ENCODE data around the gene BCAS3. TPM values are rescaled to one million over a fixed set of nuclear protein-coding genes. Genes with fewer than 3 reads are reported as not detected.
A peak's percentile ranks its signal among the peaks of the same experiment; 100 is the strongest.

BCAS3 gene
- polyA plus RNA-seq, 3 donors, result 10.3 to 19.1 (median 14.7) TPM

DNA sequence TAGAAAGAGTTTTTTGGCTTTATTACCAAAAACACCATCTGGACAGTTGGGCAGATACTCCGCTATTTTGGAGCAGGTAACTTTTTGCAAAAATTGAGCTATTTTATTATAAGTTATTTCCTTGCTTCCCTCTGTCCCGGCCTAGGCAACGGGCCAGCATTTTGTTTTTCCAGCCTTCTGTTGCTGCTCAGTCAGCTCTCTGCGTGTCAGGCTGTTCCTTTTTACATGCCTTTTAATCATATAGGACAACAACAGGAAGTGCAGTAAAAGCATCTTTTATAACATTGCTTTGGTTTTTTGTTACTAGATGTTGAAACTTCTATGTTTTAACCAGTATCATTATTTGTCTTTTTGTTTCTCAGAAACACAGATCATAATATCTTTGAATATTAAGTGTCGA lies 47.3 kb upstream of the BCAS3 start:
- Mint-ChIP-seq H3K4me3 (no peak overlapping the region), H3K27ac (no peak overlapping the region), H3K4me1 (no peaks in the 10 kb centered on the region), H3K9me3 (peaks cover 0 to 1% (median 0%) of the 10 kb centered on the region in 7 donors), H3K36me3 (peaks cover 33 to 76% of the 10 kb centered on the region in 2 donors), H3K27me3 (ENCODE audit: low read depth in 3 of 3) (no peaks in the 10 kb centered on the region)
- peaks cover 43 to 76% of the 10 kb centered on the region in 2 donors for H3K36me3 ChIP-seq (replicated peaks in 1 of 2; ENCODE audit: control insufficient read depth in 1 of 2, insufficient read depth in 2 of 2, low read length in 2 of 2)
- peaks cover 74% of the 10 kb centered on the region for H3K79me2 ChIP-seq (ENCODE audit: insufficient read depth, low read length)
- no peak overlapping the region for H3K27ac ChIP-seq (ENCODE audit: low read depth in 1 of 2, low read length in 2 of 2)
- H3K9ac ChIP-seq (ENCODE audit: insufficient read depth, low read length, poor library complexity, severe bottlenecking), result no peak overlapping the region
- H3K27me3 ChIP-seq (ENCODE audit: control insufficient read depth in 2 of 2, insufficient read depth in 2 of 2, low read length in 2 of 2), result no peaks in the 10 kb centered on the region
- no peaks in the 10 kb centered on the region for H3K9me3 ChIP-seq (replicated peaks in 1 of 2; ENCODE audit: control insufficient read depth in 1 of 2, insufficient read depth in 1 of 2, low read length in 2 of 2)
- DNase-seq, result no peak
- no peak for TF ChIP-seq CTCF (IDR thresholded peaks at IDR 0.05)
- H4K20me1 ChIP-seq (ENCODE audit: insufficient read depth, low read length), result peaks cover 92% of the 10 kb centered on the region
- no peak overlapping the region for H2AFZ ChIP-seq (ENCODE audit: insufficient read depth, low read depth, low read length, poor library complexity, severe bottlenecking)
- H3K4me2 ChIP-seq (replicated peaks; ENCODE audit: extremely low read depth, low read length, poor library complexity, severe bottlenecking), result no peak overlapping the region
- H3K4me1 ChIP-seq (ENCODE audit: control insufficient read depth in 1 of 2, insufficient read depth in 2 of 2, low read length in 2 of 2), result no peaks in the 10 kb centered on the region
- intact Hi-C loops (cut with micrococcal nuclease), result no loop called here
- no peak overlapping the region for H3K4me3 ChIP-seq (replicated peaks in 1 of 3; ENCODE audit: low read depth in 2 of 3, low read length in 3 of 3)
- no CpG with 5 or more reads among the region's 5 CpGs for WGBS (ENCODE audit: insufficient coverage)

GRCh38 chr17:60631119-60631518 lies 46.5 kb upstream of the BCAS3 start:
- no peak overlapping the region for H3K27ac ChIP-seq (ENCODE audit: low read depth in 1 of 2, low read length in 2 of 2)
- H3K36me3 Mint-ChIP-seq, result peaks cover 37 to 75% of the 10 kb centered on the region in 2 donors
- H3K9me3 ChIP-seq (replicated peaks in 1 of 2; ENCODE audit: control insufficient read depth in 1 of 2, insufficient read depth in 1 of 2, low read length in 2 of 2), result no peaks in the 10 kb centered on the region
- no peak overlapping the region for H3K9ac ChIP-seq (ENCODE audit: insufficient read depth, low read length, poor library complexity, severe bottlenecking)
- peaks cover 44 to 76% of the 10 kb centered on the region in 2 donors for H3K36me3 ChIP-seq (replicated peaks in 1 of 2; ENCODE audit: control insufficient read depth in 1 of 2, insufficient read depth in 2 of 2, low read length in 2 of 2)
- no CpG with 5 or more reads among the region's 6 CpGs for WGBS (ENCODE audit: insufficient coverage)
- peaks cover 67% of the 10 kb centered on the region for H3K79me2 ChIP-seq (ENCODE audit: insufficient read depth, low read length)
- peak overlapping the region in 2 of 7 donors; percentile 11 to 60 for H3K27ac Mint-ChIP-seq
- H3K9me3 Mint-ChIP-seq, result peaks cover 0 to 1% (median 0%) of the 10 kb centered on the region in 7 donors
- H3K4me1 ChIP-seq (ENCODE audit: control insufficient read depth in 1 of 2, insufficient read depth in 2 of 2, low read length in 2 of 2), result no peaks in the 10 kb centered on the region
- no peak overlapping the region for H3K4me3 ChIP-seq (replicated peaks in 1 of 3; ENCODE audit: low read depth in 2 of 3, low read length in 3 of 3)
- peaks cover 92% of the 10 kb centered on the region for H4K20me1 ChIP-seq (ENCODE audit: insufficient read depth, low read length)
- no peaks in the 10 kb centered on the region for H3K27me3 Mint-ChIP-seq (ENCODE audit: low read depth in 3 of 3)
- no peaks in the 10 kb centered on the region for H3K4me1 Mint-ChIP-seq
- H3K4me3 Mint-ChIP-seq, result no peak overlapping the region
- no peak overlapping the region for H2AFZ ChIP-seq (ENCODE audit: insufficient read depth, low read depth, low read length, poor library complexity, severe bottlenecking)
- intact Hi-C loops (cut with micrococcal nuclease), result no loop called here
- no peaks in the 10 kb centered on the region for H3K27me3 ChIP-seq (ENCODE audit: control insufficient read depth in 2 of 2, insufficient read depth in 2 of 2, low read length in 2 of 2)
- DNase-seq, result no peak
- H3K4me2 ChIP-seq (replicated peaks; ENCODE audit: extremely low read depth, low read length, poor library complexity, severe bottlenecking), result no peak overlapping the region
- no peak for TF ChIP-seq CTCF (IDR thresholded peaks at IDR 0.05)

All from CD14-positive monocyte (primary cell).